MM.1S (cell line): Measurements from ENCODE around the gene PPIF.

Source experiments
- DNase-seq: peaks from one replicate; pipeline ENCODE4 v3.0.0-alpha.2; 2015
- H2AFZ ChIP-seq: fragments of 300-600 bp; sonication (generic); 2 replicates; pipeline ENCODE4 v1.6.0; 2016; ENCODE audit warnings: antibody characterized with exemption, low read length
- H3F3A ChIP-seq: fragments of 300-600 bp; sonication (generic); 2 replicates; pipeline ENCODE4 v1.6.1; 2016; ENCODE audit warnings: mild to moderate bottlenecking, antibody characterized with exemption, low read length, moderate library complexity, mixed read lengths; ENCODE audit not compliant: insufficient read depth
- H3K27ac ChIP-seq: fragments of 300-600 bp; sonication (generic); 2 replicates; pipeline ENCODE4 v1.5.1; 2016; ENCODE audit warnings: mild to moderate bottlenecking, low read length
- H3K27me3 ChIP-seq: fragments of 300-600 bp; sonication (generic); replicated peaks from 2 replicates; pipeline ENCODE4 v1.6.0; 2016; ENCODE audit warnings: low read length; ENCODE audit not compliant: insufficient read depth
- H3K36me3 ChIP-seq: fragments of 300-600 bp; sonication (generic); replicated peaks from 2 replicates; pipeline ENCODE4 v1.6.1; 2016; ENCODE audit warnings: mild to moderate bottlenecking, low read length, mixed read lengths; ENCODE audit not compliant: insufficient read depth
- H3K4me1 ChIP-seq: fragments of 300-600 bp; sonication (generic); 2 replicates; pipeline ENCODE4 v1.6.1; 2016; ENCODE audit warnings: low read length, mixed read lengths
- H3K4me2 ChIP-seq: fragments of 300-600 bp; sonication (generic); 2 replicates; pipeline ENCODE4 v1.6.0; 2016; ENCODE audit warnings: low read depth, low read length
- H3K4me3 ChIP-seq: fragments of 300-600 bp; sonication (generic); 2 replicates; pipeline ENCODE4 v1.5.1; 2016; ENCODE audit warnings: low read length, mixed read lengths
- H3K79me2 ChIP-seq: fragments of 300-600 bp; sonication (generic); 2 replicates; pipeline ENCODE4 v1.6.1; 2016; ENCODE audit warnings: mixed run types, low read length, mixed read lengths
- H3K9ac ChIP-seq: fragments of 300-600 bp; sonication (generic); 2 replicates; pipeline ENCODE4 v1.6.1; 2016; ENCODE audit warnings: low read length, mixed read lengths
- H3K9me2 ChIP-seq: fragments of 300-600 bp; sonication (generic); replicated peaks from 2 replicates; pipeline ENCODE4 v1.6.1; 2016; ENCODE audit warnings: mild to moderate bottlenecking, low read length, mixed read lengths; ENCODE audit not compliant: insufficient read depth
- H3K9me3 ChIP-seq: fragments of 300-600 bp; sonication (generic); replicated peaks from 2 replicates; pipeline ENCODE4 v1.6.1; 2016; ENCODE audit warnings: mild to moderate bottlenecking, low read length, mixed read lengths; ENCODE audit not compliant: insufficient read depth
- H4K20me1 ChIP-seq: fragments of 300-600 bp; sonication (generic); 2 replicates; pipeline ENCODE4 v1.6.1; 2016; ENCODE audit warnings: mild to moderate bottlenecking, low read length, moderate library complexity, mixed read lengths; ENCODE audit not compliant: insufficient read depth
- CTCF ChIP-seq: fragments of 300-600 bp; sonication (generic); IDR thresholded peaks from 2 replicates; pipeline ENCODE4 v1.5.1; 2016; ENCODE audit warnings: antibody characterized with exemption, low read length, mixed read lengths
- EZH2 ChIP-seq: fragments of 300-600 bp; sonication (generic); optimal IDR thresholded peaks from 2 replicates; pipeline ENCODE3; 2017; ENCODE audit warnings: low read depth, mild to moderate bottlenecking, antibody characterized with exemption, low read length, mixed read lengths
- EZH2phosphoT487 ChIP-seq: fragments of 300-600 bp; sonication (generic); IDR thresholded peaks from 2 replicates; pipeline ENCODE4 v1.6.1; 2018; ENCODE audit warnings: antibody characterized with exemption, low read length

PPIF gene

DNA sequence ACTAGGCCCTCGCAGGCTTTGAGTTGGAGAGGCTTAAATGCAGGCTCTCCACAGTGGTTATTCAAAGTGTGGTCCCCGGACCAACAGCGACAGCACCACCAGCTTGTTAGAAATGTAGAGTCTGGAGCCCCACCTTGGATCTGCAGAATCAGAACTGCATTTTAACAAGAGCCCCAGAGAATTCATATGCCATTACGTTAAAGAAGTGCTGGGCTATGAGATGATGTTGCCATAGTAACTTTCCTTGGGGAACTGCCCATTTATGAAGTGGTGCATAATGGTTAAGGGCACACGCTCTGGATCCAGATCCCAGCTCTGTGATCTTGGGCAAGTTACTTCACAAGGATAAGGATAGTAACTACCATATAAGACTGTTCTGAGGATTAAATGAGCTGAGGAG is 49.3 kb downstream of the PPIF start:
- H3K27me3 ChIP-seq = no peaks in the 10 kb centered on the region
- no peak overlapping the region for H2AFZ ChIP-seq
- no peaks in the 10 kb centered on the region for H4K20me1 ChIP-seq
- no peaks in the 10 kb centered on the region for H3K9me2 ChIP-seq
- no peaks in the 10 kb centered on the region for H3K36me3 ChIP-seq
- H3F3A ChIP-seq = no peaks in the 10 kb centered on the region
- no peaks in the 10 kb centered on the region for H3K9me3 ChIP-seq
- H3K4me1 ChIP-seq = no peaks in the 10 kb centered on the region
- no peak overlapping the region for H3K27ac ChIP-seq
- no peak overlapping the region for H3K4me3 ChIP-seq
- H3K9ac ChIP-seq = no peak overlapping the region
- no peaks in the 10 kb centered on the region for H3K79me2 ChIP-seq
- H3K4me2 ChIP-seq = no peak overlapping the region
- no peak for TF ChIP-seq EZH2phosphoT487
- no peak for TF ChIP-seq CTCF
- no peak for TF ChIP-seq EZH2
- DNase-seq = no peak

- Histone ChIP-seq H3K9ac (no peak overlapping the region), H4K20me1 (no peaks in the 10 kb centered on the region), H3K27me3 (no peaks in the 10 kb centered on the region), H3K79me2 (no peaks in the 10 kb centered on the region), H3K27ac (no peak overlapping the region), H3K9me2 (no peaks in the 10 kb centered on the region), H3F3A (no peaks in the 10 kb centered on the region), H3K4me1 (no peaks in the 10 kb centered on the region), H2AFZ (no peak overlapping the region), H3K4me3 (no peak overlapping the region), H3K36me3 (no peaks in the 10 kb centered on the region), H3K4me2 (no peak overlapping the region), H3K9me3 (no peaks in the 10 kb centered on the region)
- DNase-seq = no peak
- TF ChIP-seq CTCF (no peak), EZH2 (no peak), EZH2phosphoT487 (no peak)
Observed at GRCh38 chr10:79397051-79397450, 49.8 kb downstream of the PPIF start.

DNA sequence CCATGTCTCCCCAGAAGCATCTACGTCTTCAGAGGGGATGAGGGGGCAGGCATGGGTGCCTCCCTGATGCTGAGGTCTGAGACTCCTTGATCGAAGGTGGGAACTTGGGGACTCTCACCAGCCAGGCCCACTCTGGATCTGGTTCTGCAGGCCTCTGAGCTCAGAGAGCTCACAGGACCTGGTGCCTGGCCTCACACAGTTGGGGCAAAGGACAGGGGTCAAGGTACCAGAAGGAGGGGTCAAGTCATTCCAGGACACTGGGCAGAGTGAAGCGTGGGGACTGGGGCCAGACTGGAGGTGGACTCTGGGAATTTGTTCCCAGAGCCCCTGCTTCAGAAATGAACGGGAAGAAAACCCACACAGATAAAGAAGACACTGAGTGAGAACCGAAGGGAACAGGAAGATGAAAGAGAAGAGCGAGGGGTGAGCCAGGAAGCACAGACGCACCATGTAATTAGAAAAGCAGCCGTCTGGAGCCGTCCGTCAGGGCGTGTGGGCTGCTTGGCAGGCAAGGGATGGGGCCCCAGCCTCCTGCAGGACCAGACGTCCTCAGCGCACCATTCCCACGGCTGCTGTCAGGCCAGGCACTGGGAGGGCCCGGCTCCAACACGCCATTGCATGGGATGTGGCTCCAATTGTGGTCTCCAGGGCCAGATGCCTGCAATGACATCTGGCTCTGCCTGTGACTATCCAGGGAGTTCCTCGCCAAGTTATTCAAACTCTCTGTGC is 50.5 kb downstream of the PPIF start:
- Histone ChIP-seq H3K4me2 (no peak overlapping the region), H3K9ac (no peak overlapping the region), H3K9me2 (no peaks in the 10 kb centered on the region), H3K9me3 (no peaks in the 10 kb centered on the region), H3F3A (no peaks in the 10 kb centered on the region), H3K4me3 (no peak overlapping the region), H4K20me1 (no peaks in the 10 kb centered on the region), H3K79me2 (no peaks in the 10 kb centered on the region), H3K27me3 (no peaks in the 10 kb centered on the region), H2AFZ (no peak overlapping the region), H3K4me1 (no peaks in the 10 kb centered on the region), H3K27ac (no peak overlapping the region), H3K36me3 (no peaks in the 10 kb centered on the region)
- no peak for DNase-seq
- TF ChIP-seq EZH2 (no peak), CTCF (no peak), EZH2phosphoT487 (no peak)
